CMK (cell line): Measurements from ENCODE around the gene POFUT2.
"Not testable (repeated sequence)": the region's sequence is repeated elsewhere in the genome, so short reads cannot be mapped to it uniquely, and the experiment has no call there.

Source experiments
- DNase-seq: peaks from one replicate; pipeline ENCODE4 v3.0.0-alpha.2; 2010; ENCODE audit warnings: low read depth

Gene POFUT2

GRCh38 chr21:45326169-45326851, 38.6 kb upstream of the POFUT2 start:
- DNase-seq = no peak

- no peak for DNase-seq
These were observed 37.8 kb upstream of the POFUT2 start for GRCh38 chr21:45325206-45326168.

GRCh38 chr21:45324489-45325205, 37.0 kb upstream of the POFUT2 start:
- DNase-seq = no peak

- DNase-seq = no peak
These were observed 36.0 kb upstream of the POFUT2 start for GRCh38 chr21:45323487-45324311.

- DNase-seq = no peak
These were observed 35.3 kb upstream of the POFUT2 start for GRCh38 chr21:45322960-45323461.

GRCh38 chr21:45322231-45322959, 34.7 kb upstream of the POFUT2 start:
- DNase-seq = no peak

GRCh38 chr21:45320261-45321025, 32.7 kb upstream of the POFUT2 start:
- DNase-seq = no peak

GRCh38 chr21:45319461-45320211, 31.9 kb upstream of the POFUT2 start:
- DNase-seq = no peak

GRCh38 chr21:45318556-45319404, 31.1 kb upstream of the POFUT2 start:
- no peak for DNase-seq

GRCh38 chr21:45318146-45318555, 30.5 kb upstream of the POFUT2 start:
- no peak for DNase-seq

GRCh38 chr21:45317398-45318145, 29.9 kb upstream of the POFUT2 start:
- no peak for DNase-seq

- no peak for DNase-seq
These were observed 29.2 kb upstream of the POFUT2 start for GRCh38 chr21:45316871-45317397.

- not testable (repeated sequence) for DNase-seq
These were observed 28.2 kb upstream of the POFUT2 start for GRCh38 chr21:45315676-45316470.

- DNase-seq = no peak
These were observed 26.0 kb upstream of the POFUT2 start for GRCh38 chr21:45313682-45314081.

- DNase-seq = no peak
These were observed 25.3 kb upstream of the POFUT2 start for GRCh38 chr21:45313015-45313414.

GRCh38 chr21:45312296-45312695, 24.6 kb upstream of the POFUT2 start:
- DNase-seq = no peak
